ENCODE results near the gene EYA2.

EYA2 gene

DNA sequence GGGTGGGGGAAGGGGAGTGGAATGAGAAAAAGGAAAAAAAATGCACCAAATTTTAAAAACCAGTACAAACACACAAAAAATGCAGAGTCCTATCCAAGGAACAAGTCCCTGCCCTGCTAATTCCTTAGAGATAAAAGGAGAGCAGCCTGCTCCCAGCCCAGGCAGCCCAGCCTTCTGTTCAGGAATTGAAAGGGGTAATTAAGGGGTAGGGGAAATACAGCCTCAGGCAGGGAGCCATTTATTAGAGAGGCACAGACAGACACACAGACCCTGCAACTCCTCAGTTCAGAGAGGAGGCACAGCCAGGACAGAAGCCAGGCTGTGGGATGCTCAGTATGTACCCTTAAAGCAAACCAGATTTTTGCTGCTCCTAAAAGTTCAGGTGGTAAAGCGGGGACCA lies 137.2 kb downstream of the EYA2 start:
- Histone ChIP-seq H3K4me3 (ENCODE audit: low read length) (no peak overlapping the region), H3K27ac (ENCODE audit: low read depth, low read length) (no peak overlapping the region), H3K9ac (ENCODE audit: low read length) (no peak overlapping the region), H3K27me3 (ENCODE audit: control insufficient read depth, insufficient read depth, low read length) (no peaks in the 10 kb centered on the region), H3K36me3 (ENCODE audit: control insufficient read depth, insufficient read depth, low read length) (no peaks in the 10 kb centered on the region), H3K4me1 (ENCODE audit: control insufficient read depth, insufficient read depth, low read length) (peaks cover 14% of the 10 kb centered on the region)

DNA sequence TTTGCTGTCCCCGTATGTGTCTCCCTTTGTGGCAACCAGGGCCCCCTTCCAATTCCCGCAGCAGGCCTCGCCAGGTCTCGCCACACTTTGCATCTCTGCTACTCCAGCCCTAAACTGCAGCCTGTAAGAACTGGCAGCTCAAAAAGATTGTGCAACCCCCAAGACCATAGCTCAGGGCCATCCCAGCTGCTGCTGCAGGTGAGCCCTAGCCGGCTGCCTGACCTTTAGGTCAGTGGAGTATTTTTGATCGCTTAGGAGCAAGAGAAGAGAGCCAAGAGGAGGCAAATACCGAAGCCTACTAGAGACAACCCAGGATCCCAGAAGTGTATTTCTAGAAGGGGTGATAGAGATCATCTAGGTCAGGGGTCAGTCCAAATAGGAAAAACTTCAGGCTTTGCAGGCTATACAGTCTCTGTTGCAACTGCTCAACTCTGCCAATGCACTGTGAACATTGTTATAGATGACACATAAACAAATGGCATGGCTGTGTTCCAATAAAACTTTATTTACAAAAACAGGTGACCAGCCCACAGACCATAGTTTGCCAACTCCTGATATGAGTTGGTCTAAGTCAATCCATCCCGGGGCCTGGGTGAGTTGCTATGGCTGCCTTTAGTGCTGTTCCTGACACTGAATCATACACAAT lies 138.4 kb downstream of the EYA2 start:
- H3K27me3 ChIP-seq (ENCODE audit: control insufficient read depth, insufficient read depth, low read length) = no peaks in the 10 kb centered on the region
- H3K27ac ChIP-seq (ENCODE audit: low read depth, low read length) = no peak overlapping the region
- no peaks in the 10 kb centered on the region for H3K36me3 ChIP-seq (ENCODE audit: control insufficient read depth, insufficient read depth, low read length)
- H3K4me1 ChIP-seq (ENCODE audit: control insufficient read depth, insufficient read depth, low read length) = peaks cover 12% of the 10 kb centered on the region
- no peak overlapping the region for H3K4me3 ChIP-seq (ENCODE audit: low read length)
- H3K9ac ChIP-seq (ENCODE audit: low read length) = no peak overlapping the region

DNA sequence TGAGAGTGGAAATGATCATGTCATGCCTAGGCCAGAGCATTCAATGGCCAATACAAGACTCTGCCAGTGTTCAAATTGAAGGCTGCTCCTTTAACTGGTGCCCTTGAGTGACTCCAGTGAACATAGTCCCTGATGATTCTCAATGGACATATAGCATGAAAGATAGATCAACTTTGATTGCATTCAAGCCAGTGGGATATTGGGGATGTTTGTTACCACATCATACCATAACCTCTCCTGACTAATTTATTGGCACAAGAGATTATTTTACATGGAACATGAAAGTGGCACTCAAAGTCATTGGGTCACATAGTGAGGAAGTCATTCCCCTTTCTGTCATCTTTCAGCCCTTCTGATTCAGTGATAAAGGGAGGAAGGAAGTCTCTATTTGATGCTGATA lies 139.0 kb downstream of the EYA2 start:
- no peak overlapping the region for H3K27ac ChIP-seq (ENCODE audit: low read depth, low read length)
- H3K36me3 ChIP-seq (ENCODE audit: control insufficient read depth, insufficient read depth, low read length) = no peaks in the 10 kb centered on the region
- no peak overlapping the region for H3K9ac ChIP-seq (ENCODE audit: low read length)
- no peaks in the 10 kb centered on the region for H3K27me3 ChIP-seq (ENCODE audit: control insufficient read depth, insufficient read depth, low read length)
- peaks cover 12% of the 10 kb centered on the region for H3K4me1 ChIP-seq (ENCODE audit: control insufficient read depth, insufficient read depth, low read length)
- H3K4me3 ChIP-seq (ENCODE audit: low read length) = no peak overlapping the region

DNA sequence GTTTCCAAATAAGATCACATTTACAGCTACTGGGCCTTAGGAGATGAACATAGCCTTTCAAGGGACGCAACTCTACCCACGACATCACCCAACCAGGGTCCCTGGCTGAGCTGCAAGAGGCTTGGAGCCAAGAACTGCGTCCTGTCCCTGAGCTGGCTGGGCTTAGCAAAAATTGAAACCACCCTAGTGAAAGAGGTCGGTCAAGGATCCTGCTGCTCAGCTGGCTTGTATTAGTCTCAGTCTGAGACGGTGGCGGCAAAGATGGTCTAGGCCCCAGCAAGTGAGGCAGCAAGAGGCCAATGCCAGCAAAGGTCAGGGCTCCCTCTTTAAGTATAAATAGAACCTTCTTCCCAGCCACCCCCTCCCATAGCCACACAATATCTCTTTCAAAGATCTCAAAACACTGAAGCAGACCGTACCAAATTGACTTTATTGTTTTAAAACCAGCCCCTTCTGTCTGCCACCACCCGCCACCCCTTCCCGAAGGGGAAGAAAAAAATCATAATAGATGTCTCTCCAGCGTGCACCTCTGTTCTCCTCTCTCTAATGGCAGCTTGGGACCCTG lies 140.5 kb downstream of the EYA2 start:
- Histone ChIP-seq H3K4me1 (ENCODE audit: control insufficient read depth, insufficient read depth, low read length) (peaks cover 12% of the 10 kb centered on the region), H3K36me3 (ENCODE audit: control insufficient read depth, insufficient read depth, low read length) (no peaks in the 10 kb centered on the region), H3K9ac (ENCODE audit: low read length) (no peak overlapping the region), H3K27ac (ENCODE audit: low read depth, low read length) (no peak overlapping the region), H3K4me3 (ENCODE audit: low read length) (no peak overlapping the region), H3K27me3 (ENCODE audit: control insufficient read depth, insufficient read depth, low read length) (no peaks in the 10 kb centered on the region)

DNA sequence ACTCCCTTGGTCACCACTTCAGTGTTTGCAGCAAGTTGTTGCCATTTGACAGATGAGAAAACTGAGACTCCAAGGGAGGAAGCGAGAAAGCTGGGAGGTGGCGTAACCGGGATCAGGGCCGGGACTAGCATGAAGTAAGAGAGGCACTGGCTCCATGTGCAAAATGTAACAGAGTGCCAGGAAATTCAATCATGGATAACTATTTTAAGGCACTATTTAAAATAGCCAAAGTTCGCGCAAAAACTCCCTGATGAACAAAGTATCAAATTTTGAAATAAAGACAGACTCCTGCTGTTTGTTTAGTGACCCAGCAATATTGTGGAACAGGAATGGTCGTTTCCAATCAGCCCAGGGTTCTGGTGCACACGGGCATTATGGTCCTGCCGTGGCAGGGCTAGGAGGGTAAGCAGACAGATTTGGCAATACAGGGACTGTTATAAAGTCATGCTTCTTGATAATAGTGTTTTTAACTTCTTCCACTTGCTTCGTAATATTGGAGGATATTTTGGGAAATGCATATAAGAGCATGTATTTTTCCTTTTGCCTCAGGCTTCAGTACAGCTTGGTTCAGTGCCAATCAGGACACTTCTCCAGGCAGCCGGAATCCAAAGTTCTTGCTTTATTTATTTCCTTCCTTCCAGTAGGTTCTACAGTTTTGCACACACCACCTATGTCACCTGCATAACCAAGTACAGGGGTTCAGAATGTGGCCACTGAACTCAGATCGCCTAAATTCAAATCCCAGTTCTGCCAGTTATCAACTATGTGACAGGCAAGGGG lies 141.6 kb downstream of the EYA2 start:
- H3K9ac ChIP-seq (ENCODE audit: low read length) = no peak overlapping the region
- no peaks in the 10 kb centered on the region for H3K36me3 ChIP-seq (ENCODE audit: control insufficient read depth, insufficient read depth, low read length)
- H3K27me3 ChIP-seq (ENCODE audit: control insufficient read depth, insufficient read depth, low read length) = no peaks in the 10 kb centered on the region
- H3K4me3 ChIP-seq (ENCODE audit: low read length) = no peak overlapping the region
- no peak overlapping the region for H3K27ac ChIP-seq (ENCODE audit: low read depth, low read length)
- peaks cover 5% of the 10 kb centered on the region for H3K4me1 ChIP-seq (ENCODE audit: control insufficient read depth, insufficient read depth, low read length)

DNA sequence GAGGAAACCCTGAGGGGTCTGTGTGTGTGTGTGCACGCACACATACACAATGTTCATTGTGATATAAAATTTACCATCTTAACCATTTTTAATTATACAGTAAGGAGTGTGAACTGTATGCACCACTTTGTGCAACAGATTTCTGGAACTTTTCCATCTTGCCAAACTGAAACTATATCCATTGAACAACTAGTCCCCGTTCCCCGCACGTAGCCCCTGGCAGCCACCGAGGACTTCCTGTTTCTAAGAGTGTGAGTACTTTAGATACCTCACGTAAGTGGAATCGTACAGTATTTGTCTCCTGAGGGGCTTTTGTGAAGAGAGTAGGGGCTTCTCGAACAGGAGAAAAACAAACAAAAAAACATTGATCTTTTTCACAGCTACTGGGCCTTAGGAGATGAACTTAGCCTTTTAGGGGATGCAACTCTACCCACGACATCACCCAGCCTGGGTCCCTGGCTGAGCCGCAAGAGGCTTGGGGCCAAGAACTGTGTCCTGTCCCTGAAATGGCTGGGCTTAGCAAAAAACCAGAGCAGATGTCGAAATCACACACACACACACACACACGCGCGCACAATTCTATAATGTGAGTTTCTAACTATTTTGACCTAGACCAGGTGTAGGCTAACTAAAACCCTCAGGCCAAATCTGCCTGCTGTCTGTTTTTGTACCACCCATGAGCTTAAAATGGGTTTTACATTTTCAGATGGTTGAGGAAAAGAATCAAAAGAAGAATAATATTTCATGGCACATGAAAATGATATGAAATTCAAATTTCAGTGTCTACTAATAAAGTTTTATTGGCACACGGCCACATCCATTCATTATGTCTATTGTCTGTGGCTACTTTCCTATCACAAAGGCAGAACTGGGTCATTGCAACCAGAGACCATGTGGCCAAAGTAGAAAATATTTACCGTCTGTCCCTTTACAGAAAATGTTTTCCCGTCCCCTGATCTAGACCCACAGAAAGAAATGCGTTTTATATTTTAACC lies 144.2 kb downstream of the EYA2 start:
- H3K27me3 ChIP-seq (ENCODE audit: control insufficient read depth, insufficient read depth, low read length) = no peaks in the 10 kb centered on the region
- peaks cover 3% of the 10 kb centered on the region for H3K4me1 ChIP-seq (ENCODE audit: control insufficient read depth, insufficient read depth, low read length)
- H3K9ac ChIP-seq (ENCODE audit: low read length) = no peak overlapping the region
- no peak overlapping the region for H3K4me3 ChIP-seq (ENCODE audit: low read length)
- no peaks in the 10 kb centered on the region for H3K36me3 ChIP-seq (ENCODE audit: control insufficient read depth, insufficient read depth, low read length)
- H3K27ac ChIP-seq (ENCODE audit: low read depth, low read length) = no peak overlapping the region

DNA sequence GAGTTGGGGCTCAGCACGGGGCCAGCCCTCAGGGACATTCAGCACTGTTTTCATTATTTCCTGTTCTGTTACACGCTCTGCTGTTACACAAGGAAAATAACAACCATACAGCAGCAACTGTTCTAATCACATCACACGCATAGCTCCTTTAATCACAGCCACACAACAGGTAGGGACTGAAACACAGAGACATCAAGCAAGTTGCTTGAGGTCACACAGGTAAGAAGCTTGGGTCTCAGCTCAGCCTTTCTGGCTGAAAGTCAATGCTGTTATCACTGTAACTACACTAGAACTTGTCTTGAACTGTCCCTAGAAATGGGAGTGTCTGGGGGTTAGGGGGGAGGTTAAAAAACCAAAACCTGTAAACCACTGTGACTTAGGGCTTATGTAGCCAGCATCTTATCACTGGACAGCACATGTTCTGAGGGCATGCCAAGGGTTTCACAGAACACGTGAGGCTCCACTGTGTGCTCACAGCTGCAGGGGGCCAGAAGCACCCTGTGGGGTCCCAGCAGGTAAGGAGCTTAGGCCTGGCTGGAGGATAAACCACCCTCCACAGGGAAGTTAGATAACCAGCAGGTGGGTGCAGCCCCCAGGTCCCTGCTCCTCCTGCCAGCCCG lies 146.0 kb downstream of the EYA2 start:
- H3K36me3 ChIP-seq (ENCODE audit: control insufficient read depth, insufficient read depth, low read length) = no peaks in the 10 kb centered on the region
- H3K27ac ChIP-seq (ENCODE audit: low read depth, low read length) = no peak overlapping the region
- H3K9ac ChIP-seq (ENCODE audit: low read length) = no peak overlapping the region
- H3K4me3 ChIP-seq (ENCODE audit: low read length) = no peak overlapping the region
- no peaks in the 10 kb centered on the region for H3K27me3 ChIP-seq (ENCODE audit: control insufficient read depth, insufficient read depth, low read length)
- peaks cover 3% of the 10 kb centered on the region for H3K4me1 ChIP-seq (ENCODE audit: control insufficient read depth, insufficient read depth, low read length)

DNA sequence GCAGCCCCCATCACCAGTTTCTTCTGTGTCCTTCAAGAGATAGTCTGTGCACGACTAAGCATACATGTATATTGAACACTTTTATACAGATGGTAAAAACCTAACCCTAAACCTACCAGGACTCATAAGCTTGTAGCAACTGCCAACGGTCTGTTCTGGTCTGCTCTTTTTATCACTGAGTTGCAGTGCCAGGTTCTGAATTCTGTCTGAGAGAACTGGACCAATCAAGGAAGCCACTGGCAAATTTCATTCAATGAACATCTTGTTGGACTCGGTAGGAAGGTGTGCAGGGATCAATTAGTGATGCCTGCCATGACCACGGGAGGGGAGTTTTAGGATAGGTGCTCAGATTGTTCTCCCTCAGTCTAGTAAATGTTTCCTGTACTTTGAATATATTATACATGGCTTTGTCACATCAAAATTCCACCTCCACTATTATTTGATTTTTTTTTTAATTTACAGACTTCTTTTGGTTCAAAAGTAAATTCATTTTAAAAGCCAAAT lies 146.8 kb downstream of the EYA2 start:
- H3K27me3 ChIP-seq (ENCODE audit: control insufficient read depth, insufficient read depth, low read length) = no peaks in the 10 kb centered on the region
- H3K4me1 ChIP-seq (ENCODE audit: control insufficient read depth, insufficient read depth, low read length) = peaks cover 1% of the 10 kb centered on the region
- H3K4me3 ChIP-seq (ENCODE audit: low read length) = no peak overlapping the region
- H3K9ac ChIP-seq (ENCODE audit: low read length) = no peak overlapping the region
- H3K27ac ChIP-seq (ENCODE audit: low read depth, low read length) = no peak overlapping the region
- no peaks in the 10 kb centered on the region for H3K36me3 ChIP-seq (ENCODE audit: control insufficient read depth, insufficient read depth, low read length)

DNA sequence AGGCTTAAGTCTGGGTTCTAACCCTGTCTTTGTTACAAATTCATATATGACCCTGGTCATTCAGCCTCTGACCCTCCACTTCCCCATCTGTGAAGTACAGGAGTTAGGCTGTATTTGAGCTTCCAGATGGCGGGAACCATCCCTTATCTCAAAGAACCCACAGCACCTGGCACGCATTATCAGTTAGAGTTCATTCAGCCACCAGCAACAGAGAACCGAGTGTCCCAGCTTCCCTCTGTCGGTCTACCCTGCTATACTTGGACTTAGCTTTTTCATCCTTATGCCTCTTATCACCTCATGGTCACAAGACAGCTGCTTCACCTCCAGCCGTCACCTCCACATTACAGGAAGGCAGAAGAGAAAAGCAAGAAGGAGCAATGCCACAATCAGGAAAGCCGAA lies 147.8 kb downstream of the EYA2 start:
- no peaks in the 10 kb centered on the region for H3K4me1 ChIP-seq (ENCODE audit: control insufficient read depth, insufficient read depth, low read length)
- H3K27me3 ChIP-seq (ENCODE audit: control insufficient read depth, insufficient read depth, low read length) = no peaks in the 10 kb centered on the region
- no peaks in the 10 kb centered on the region for H3K36me3 ChIP-seq (ENCODE audit: control insufficient read depth, insufficient read depth, low read length)
- no peak overlapping the region for H3K4me3 ChIP-seq (ENCODE audit: low read length)
- no peak overlapping the region for H3K27ac ChIP-seq (ENCODE audit: low read depth, low read length)
- no peak overlapping the region for H3K9ac ChIP-seq (ENCODE audit: low read length)

DNA sequence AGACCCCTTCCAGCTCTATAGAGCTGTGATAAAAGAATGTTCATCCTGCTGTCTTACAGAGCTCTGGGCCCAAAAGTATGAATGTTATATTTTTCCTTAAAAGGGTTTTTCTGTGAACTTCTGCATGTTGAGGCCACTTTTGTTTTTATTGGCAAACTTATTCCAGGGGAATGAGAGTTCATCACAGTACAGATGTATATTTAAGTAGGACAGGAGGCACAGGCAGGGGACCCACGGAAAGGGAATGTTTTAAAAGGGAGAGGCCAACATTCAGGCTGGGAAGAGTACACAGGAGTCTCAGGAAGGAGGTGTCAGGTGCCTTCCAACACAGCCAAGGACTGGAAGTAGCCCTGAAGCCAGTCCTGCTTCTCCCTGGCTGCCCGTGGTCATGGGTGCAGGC lies 148.4 kb downstream of the EYA2 start:
- no peaks in the 10 kb centered on the region for H3K27me3 ChIP-seq (ENCODE audit: control insufficient read depth, insufficient read depth, low read length)
- no peaks in the 10 kb centered on the region for H3K36me3 ChIP-seq (ENCODE audit: control insufficient read depth, insufficient read depth, low read length)
- no peak overlapping the region for H3K27ac ChIP-seq (ENCODE audit: low read depth, low read length)
- H3K9ac ChIP-seq (ENCODE audit: low read length) = no peak overlapping the region
- no peak overlapping the region for H3K4me3 ChIP-seq (ENCODE audit: low read length)
- no peaks in the 10 kb centered on the region for H3K4me1 ChIP-seq (ENCODE audit: control insufficient read depth, insufficient read depth, low read length)

DNA sequence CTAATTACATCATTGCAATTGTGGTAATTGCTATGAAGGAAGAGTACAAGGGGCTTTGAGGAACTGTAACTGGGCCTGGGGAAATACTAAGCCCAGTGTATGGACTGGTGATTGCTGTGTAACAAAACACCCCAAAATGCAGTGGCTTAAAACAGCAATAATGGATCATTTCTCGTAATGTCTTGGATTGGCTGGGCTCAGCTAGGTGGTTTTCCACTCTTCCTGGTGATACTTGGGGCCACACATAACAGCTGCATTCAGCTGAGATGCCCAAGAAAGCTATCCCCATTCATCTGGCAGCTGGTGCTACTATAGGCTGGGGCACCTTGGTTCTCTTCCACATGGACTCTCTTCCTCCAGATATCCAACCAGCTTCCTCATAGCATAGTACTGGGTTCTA lies 150.3 kb downstream of the EYA2 start:
- Histone ChIP-seq H3K4me1 (ENCODE audit: control insufficient read depth, insufficient read depth, low read length) (no peaks in the 10 kb centered on the region), H3K9ac (ENCODE audit: low read length) (no peak overlapping the region), H3K27me3 (ENCODE audit: control insufficient read depth, insufficient read depth, low read length) (no peaks in the 10 kb centered on the region), H3K4me3 (ENCODE audit: low read length) (no peak overlapping the region), H3K36me3 (ENCODE audit: control insufficient read depth, insufficient read depth, low read length) (no peaks in the 10 kb centered on the region), H3K27ac (ENCODE audit: low read depth, low read length) (no peak overlapping the region)

Data from rectal smooth muscle tissue (tissue), 1 donor.